Testis (tissue), 2 donors: ENCODE data around the gene LBH.

Experiments
- CTCF ChIP-seq, 3 experiments: fragments of 450-650 bp in 2 of 3; fragments of 200-600 bp in 1 of 3; sonication (generic) in 1 of 3; IDR thresholded peaks; one replicate each; pipeline ENCODE4 v1.5.1; 2016 to 2019; ENCODE audit warnings: antibody characterized with exemption in 3 of 3, mild to moderate bottlenecking in 2 of 3, moderate library complexity in 1 of 3
- POLR2A ChIP-seq: fragments of 450-650 bp; IDR thresholded peaks from one replicate; pipeline ENCODE4 v1.6.1; 2017; ENCODE audit warnings: antibody characterized with exemption, mild to moderate bottlenecking, moderate library complexity

- TF ChIP-seq CTCF (IDR thresholded peaks at IDR 0.05) (no peak), POLR2A (no peak)
Measured at GRCh38 chr2:30271301-30271700, 40.0 kb downstream of the LBH start.
